ENCODE results near the gene XPO4.

The XPO4 gene

GRCh38 chr13:20828539-20829364 is 73.8 kb downstream of the XPO4 start:
- peak in 1 of 2 donors; percentile 15 for DNase-seq (ENCODE audit: low read depth in 2 of 2)

GRCh38 chr13:20826843-20827560 is 75.5 kb downstream of the XPO4 start:
- DNase-seq (ENCODE audit: low read depth in 2 of 2), result no peak

- DNase-seq (ENCODE audit: low read depth in 2 of 2), result no peak
Observed at GRCh38 chr13:20826301-20826700, 76.2 kb downstream of the XPO4 start.

GRCh38 chr13:20825477-20825875 is 77.1 kb downstream of the XPO4 start:
- DNase-seq (ENCODE audit: low read depth in 2 of 2), result no peak

GRCh38 chr13:20824762-20825476 is 77.6 kb downstream of the XPO4 start:
- DNase-seq (ENCODE audit: low read depth in 2 of 2), result no peak

GRCh38 chr13:20823071-20823470 is 79.5 kb downstream of the XPO4 start:
- no peak for DNase-seq (ENCODE audit: low read depth in 2 of 2)

- DNase-seq (ENCODE audit: low read depth in 2 of 2), result no peak
Observed at GRCh38 chr13:20822406-20822805, 80.1 kb downstream of the XPO4 start.

GRCh38 chr13:20819715-20820114 is 82.8 kb downstream of the XPO4 start:
- DNase-seq (ENCODE audit: low read depth in 2 of 2), result no peak

- no peak for DNase-seq (ENCODE audit: low read depth in 2 of 2)
Observed at GRCh38 chr13:20815464-20815863, 87.1 kb downstream of the XPO4 start.

- no peak for DNase-seq (ENCODE audit: low read depth in 2 of 2)
Observed at GRCh38 chr13:20814224-20814910, 88.2 kb downstream of the XPO4 start.

GRCh38 chr13:20812890-20813289 is 89.7 kb downstream of the XPO4 start:
- DNase-seq (ENCODE audit: low read depth in 2 of 2), result no peak

GRCh38 chr13:20810808-20811207 is 91.7 kb downstream of the XPO4 start:
- no peak for DNase-seq (ENCODE audit: low read depth in 2 of 2)

GRCh38 chr13:20808874-20809273 is 93.7 kb downstream of the XPO4 start:
- no peak for DNase-seq (ENCODE audit: low read depth in 2 of 2)

GRCh38 chr13:20803180-20803965 is 99.2 kb downstream of the XPO4 start:
- no peak for DNase-seq (ENCODE audit: low read depth in 2 of 2)

- DNase-seq (ENCODE audit: low read depth in 2 of 2), result no peak
Observed at GRCh38 chr13:20801707-20802106, 100.8 kb downstream of the XPO4 start.

GRCh38 chr13:20799726-20800416 is 102.7 kb downstream of the XPO4 start:
- DNase-seq (ENCODE audit: low read depth in 2 of 2), result no peak

- DNase-seq (ENCODE audit: low read depth in 2 of 2), result no peak
Observed at GRCh38 chr13:20798027-20798426, 104.5 kb downstream of the XPO4 start.

GRCh38 chr13:20796791-20797508 is 105.6 kb downstream of the XPO4 start:
- no peak for DNase-seq (ENCODE audit: low read depth in 2 of 2)

- DNase-seq (ENCODE audit: low read depth in 2 of 2), result no peak
Observed at GRCh38 chr13:20789665-20790064, 112.9 kb downstream of the XPO4 start.

GRCh38 chr13:20788312-20788711 is 114.2 kb downstream of the XPO4 start:
- no peak for DNase-seq (ENCODE audit: low read depth in 2 of 2)

Data from activated CD4-positive, alpha-beta T cell treated with anti-CD3 and anti-CD28 coated beads for 24 hours (primary cell).